Amniotic stem cell (primary cell): Measurements from ENCODE around the gene RPL34.

ENCODE experiments used
- DNase-seq: peaks from one replicate; lab custom pipeline; 2025; lab: John Stamatoyannopoulos, UW

Gene RPL34

DNA sequence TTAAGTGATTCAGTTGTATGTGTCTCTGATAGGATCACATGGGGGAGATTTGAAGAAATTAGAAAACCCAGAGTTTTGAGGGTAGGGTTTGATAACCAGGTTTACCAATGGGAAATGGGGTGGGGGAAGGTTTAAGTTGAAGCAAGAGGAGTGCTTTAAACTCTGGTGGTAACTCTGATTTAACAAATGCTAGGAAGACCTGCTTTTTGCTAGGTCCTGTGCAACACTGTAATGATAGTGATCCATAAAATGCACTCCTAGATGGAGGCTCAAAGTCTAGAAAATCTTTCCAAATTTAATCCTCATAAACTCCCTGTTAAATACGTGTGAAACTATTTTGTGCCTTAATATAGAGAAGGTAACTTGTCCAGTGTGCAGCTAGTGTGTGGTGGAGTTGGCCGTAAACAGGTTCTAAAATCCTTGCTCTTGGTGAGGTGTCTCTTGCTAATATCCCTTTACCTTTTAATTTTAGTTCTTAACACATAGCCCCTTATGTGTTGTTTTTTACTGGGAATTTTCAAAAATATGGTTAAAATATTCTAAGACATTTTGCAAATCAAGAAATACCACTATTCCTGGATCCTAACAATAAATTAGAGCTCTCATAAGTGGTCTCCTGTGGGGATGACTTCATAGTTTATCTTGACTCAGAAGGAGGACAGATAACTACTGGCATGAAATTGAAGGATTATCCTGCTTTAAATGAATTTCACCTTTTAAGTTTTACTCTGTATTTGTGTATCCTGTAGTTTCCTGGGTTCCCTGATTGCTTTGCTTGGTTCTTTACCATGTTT lies 4.1 kb downstream of the RPL34 start:
- DNase-seq, result no peak

DNA sequence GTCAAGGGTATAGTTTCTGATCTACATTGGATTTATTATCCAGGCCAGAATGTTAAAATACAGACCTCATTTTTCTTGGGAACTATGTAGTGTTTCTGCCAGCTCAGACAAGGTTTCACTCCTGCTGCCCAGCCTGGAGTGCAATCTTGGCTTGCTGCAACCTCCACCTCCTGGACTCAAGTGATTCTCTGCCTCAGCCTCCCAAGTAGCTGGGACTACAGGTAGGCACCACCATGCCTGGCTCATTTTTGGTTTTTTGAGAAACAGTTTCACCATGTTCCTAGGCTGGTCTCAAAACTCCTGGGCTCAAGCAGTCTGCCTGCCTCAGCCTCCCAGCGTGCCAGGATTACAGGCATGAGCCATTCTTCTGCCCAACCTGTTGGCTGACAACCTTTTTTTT lies 5.7 kb downstream of the RPL34 start:
- DNase-seq, result no peak

DNA sequence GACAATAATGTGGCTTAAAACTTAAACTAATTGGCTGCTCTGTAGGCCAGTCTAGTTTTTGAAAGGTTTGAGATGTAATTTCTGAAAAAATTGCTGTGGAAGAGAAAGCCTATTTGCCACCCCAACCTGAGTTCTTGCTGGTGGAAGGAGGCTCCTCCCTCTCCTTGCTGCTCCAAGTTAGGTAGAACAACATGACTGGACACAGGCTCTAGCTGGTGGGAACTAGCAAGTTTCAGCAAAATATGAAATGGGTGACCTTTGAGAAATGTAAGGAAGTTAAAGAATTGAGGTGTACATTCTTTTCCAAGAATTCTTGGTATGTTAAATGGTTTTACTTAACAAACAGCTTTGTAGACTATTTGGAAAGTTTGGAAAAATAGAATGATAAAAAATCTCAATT lies 8.0 kb downstream of the RPL34 start:
- no peak for DNase-seq

DNA sequence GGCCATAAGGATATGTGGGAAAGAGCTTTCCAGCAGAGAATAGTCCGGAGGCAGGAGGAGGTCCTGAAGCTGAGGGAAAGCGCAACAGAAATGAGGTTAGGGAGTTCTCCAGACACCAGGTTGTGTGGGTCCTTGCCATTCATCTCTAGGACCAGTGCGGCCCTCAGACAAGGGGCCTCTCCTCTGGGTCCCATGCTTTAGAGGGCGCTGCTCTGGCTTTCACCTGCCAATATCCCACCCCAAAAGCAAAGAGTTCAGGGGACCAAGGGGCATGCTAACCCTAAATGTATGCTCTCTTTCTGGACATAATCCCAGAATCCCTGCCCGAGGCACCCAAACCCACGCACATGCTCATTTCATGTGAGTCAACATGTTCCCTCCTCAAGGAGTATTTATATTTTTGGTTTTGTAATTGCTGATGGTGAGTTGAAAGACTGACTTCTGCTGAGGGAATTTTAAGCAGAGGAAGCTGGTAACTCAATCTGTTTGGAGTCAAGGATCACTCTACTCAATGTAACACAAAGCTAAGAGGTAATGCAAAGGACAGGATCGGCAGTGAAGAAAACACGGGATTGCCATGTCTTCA lies 14.8 kb downstream of the RPL34 start:
- no peak for DNase-seq

DNA sequence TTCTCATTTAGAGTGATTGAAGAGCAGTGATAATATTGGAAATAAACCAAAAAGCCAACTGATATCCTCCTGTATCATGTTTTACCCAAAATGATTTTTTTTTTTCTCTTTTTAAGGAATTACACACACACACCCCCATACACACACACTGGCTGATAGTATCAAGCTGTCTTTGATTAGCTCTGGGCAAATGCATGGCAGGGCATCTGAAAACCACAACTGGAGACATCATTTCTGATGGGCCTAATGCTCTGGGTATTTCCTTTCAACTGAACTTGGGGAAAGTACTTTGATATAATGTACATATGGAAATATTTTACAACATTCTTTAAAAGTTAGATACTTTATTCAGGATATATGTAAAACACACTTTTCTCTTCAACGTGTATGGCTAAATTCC lies 15.9 kb downstream of the RPL34 start:
- no peak for DNase-seq

DNA sequence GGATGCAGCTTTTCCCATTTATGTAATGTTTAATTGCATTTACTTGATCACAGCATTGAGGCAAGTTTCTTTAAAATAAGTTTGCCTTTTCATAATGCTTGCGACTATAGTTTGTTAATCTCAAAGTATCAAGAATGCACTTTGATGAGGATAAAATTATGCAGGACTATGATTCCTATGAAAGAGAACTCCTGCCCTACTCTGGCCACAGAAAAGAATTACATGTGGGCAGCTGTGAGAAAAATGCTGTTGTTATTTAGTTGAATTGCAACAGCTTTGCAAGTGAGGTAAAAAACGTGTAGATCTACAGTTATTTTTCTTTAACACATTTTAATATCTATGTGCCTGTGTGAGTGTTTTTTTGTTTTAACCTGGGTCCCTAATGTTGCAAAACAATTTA lies 17.5 kb downstream of the RPL34 start:
- DNase-seq, result no peak

DNA sequence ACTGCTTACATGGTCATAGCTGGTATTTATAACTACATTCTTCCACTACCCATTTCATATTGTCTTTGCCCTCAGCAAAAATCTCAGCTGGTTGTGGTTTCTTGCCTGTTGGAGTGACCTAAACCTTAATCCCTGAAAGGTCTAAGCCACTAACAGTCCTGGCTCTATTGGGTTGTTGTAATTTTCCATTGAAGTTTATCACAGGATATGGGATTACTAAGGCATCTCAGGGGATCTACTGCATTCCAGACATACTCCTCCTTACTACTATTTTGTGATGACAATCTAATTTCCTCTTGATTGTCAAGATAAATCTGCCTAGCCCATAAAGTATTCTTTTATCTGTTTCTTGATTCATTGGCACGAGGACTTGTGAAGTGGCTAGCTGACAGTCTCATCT lies 23.9 kb downstream of the RPL34 start:
- no peak for DNase-seq

DNA sequence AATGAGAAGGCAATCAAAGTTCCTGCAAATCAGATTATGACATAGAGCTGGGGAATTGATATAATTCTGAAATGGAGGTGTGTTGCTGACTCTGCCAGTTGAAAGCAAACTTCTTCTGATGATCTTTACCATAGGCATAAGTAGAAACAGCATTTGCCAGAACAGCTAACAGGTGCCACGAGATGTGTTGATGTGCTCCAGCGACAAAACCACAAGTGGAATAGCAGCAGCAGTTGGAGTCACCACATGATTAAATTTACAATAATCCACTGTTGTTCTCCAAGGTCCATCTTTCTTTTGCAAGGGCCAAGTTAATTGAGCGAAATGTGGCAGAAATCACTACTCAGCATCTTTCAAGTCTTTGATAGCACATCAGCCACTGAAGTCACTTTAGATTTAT lies 26.3 kb downstream of the RPL34 start:
- DNase-seq, result no peak

DNA sequence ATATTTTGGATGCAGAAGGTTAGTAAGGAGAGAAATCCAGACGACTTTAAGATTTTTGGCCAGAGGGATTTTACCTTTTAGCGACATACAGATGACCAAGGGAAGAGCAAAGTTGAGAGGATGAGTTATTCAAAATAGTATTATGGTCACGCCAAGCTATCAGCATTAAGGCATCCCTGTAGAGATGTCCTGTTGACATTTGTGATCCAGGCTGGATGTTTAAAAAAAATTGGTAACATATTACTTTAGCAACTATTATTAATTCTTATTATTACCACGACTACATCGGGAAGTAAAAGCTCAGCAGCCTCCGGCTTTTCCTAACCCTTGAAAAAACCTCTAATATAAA lies 29.5 kb downstream of the RPL34 start:
- no peak for DNase-seq

DNA sequence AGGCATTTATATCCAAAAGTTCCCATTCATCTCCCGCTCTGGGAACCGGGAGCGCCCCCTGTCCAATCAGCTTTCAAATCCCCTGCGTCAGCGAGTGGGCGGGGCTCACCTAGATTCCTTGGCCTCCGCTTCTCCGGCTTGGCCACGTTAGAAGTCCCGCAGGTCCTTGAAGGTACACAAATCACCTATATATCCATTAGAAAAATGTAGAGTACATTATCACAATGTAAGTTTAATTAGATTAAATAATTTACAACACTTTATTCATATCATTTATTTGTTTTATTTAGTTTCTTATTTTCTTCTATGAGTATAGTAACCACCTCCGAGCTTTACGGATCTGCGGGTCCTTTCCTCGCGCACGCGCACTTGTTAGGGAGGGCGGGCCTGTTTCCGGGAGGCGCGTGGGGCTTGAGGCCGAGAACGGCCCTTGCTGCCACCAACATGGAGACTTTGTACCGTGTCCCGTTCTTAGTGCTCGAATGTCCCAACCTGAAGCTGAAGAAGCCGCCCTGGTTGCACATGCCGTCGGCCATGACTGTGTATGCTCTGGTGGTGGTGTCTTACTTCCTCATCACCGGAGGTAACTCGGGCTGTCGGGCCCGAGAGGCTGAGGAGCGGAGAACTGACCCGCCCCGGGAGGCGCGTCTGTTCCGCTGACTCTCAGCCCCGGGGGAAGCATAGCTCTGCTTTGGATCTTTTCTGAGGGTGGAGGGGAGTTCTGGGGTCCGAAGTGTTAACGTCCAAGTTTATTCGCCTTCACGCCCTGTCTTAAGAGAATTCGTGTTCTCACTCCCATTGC lies 30.0 kb downstream of the RPL34 start, which contains the start of gene OSTC:
Gene OSTC (plus strand): TSS at position 388 of the 802 bp plus-strand sequence. CDS start 57 bp downstream, at position 445.
- peak; percentile 97 for DNase-seq

DNA sequence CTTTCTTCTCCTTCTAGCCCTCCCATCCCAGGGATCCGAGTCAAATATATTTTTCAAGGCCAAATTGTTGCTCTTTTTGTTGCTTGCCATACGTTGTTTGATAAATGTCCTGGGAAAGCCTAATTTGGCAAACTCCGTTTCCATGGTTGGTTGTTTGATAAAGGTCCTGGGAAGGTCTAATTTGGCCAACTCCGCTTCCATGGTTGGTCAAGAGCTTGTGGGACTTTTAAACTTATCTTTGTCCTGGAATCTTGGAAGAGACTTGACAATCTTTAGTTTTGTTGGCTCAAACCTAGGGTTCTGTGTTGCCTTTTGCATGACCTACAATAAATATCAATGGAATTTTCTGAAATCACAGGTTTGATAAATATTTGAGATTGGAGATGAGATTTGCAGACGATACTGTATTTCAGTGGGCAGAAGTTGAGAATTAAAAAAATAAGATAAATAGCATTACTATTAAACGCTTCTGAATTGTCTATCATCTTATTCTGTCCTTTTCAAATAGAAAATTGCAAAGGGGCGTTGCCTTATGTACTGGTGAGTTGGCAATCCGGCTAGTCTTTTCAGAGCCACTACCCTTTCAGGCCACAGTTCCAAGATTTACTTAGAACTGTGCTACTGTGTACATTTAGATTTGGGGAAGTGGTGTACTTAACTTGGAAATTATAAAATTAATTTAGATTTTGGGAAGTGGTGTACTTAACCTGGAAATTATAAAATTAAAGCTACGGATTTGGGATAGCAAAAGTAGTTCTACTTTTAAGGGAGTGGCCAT lies 30.8 kb downstream of the RPL34 start:
- DNase-seq, result no peak

DNA sequence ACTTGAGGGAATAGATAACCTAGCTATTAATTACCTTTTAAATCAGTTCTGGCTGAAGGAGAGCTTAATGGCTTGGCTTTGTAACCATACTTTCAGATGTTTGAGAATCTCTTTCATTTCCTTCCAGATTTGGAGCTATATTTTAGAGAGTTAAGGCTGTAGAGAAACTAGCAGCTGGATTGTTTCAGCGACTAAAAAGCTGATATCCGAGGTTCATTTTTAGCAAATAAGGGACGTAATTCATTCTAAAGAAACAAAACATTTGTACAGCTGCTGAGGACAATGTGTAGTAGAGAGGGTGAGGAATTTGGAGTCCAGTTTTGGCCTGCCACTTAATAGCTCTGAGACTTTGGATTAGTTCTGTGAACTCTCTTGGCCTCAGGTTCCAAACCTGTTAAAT lies 42.3 kb downstream of the RPL34 start:
- no peak for DNase-seq

DNA sequence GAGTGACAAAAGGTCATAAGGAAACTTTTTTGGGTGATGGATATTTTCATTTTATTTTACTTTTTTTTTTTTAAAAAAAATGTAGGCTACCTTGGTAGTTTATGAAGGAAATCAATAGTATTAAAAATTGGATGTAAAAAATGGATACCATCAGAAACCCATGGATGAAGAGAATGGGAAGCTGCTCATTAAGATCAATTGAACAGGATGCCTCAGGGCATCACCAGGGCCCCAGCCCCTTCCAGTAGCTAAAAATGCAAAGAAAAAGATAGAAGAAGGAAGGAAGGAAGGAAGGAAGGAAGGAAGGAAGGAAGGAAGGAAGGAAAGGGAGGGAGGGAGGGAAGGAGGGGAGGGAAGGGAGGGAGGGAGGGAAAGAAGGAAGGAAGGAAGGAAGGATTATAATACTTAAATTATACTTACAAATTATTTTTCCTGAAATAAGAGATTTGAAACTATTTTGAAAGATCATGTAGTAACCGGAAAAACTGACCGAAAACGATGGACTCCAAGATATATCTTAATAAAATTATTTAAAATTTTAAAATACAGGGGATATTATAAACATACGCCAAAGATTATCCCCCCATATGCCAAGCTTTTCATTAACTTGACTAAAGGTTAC lies 54.1 kb downstream of the RPL34 start:
- no peak for DNase-seq
